ENCODE data around the gene CAND1.

- no peak for TF ChIP-seq POLR2A (IDR thresholded peaks at IDR 0.05)
- TF ChIP-seq, protein P1, sequence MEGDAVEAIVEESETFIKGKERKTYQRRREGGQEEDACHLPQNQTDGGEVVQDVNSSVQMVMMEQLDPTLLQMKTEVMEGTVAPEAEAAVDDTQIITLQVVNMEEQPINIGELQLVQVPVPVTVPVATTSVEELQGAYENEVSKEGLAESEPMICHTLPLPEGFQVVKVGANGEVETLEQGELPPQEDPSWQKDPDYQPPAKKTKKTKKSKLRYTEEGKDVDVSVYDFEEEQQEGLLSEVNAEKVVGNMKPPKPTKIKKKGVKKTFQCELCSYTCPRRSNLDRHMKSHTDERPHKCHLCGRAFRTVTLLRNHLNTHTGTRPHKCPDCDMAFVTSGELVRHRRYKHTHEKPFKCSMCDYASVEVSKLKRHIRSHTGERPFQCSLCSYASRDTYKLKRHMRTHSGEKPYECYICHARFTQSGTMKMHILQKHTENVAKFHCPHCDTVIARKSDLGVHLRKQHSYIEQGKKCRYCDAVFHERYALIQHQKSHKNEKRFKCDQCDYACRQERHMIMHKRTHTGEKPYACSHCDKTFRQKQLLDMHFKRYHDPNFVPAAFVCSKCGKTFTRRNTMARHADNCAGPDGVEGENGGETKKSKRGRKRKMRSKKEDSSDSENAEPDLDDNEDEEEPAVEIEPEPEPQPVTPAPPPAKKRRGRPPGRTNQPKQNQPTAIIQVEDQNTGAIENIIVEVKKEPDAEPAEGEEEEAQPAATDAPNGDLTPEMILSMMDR (IDR thresholded peaks at IDR 0.05) = no peak
Measured at GRCh38 chr12:67333649-67334048, 64.5 kb downstream of the CAND1 start.

Measured in Peyer's patch (tissue), 4 donors.